ENCODE results near the gene FHAD1.

GRCh38 chr1:15330028-15330427 is 83.0 kb downstream of the FHAD1 start:
- no peak for TF ChIP-seq POLR2AphosphoS5 (IDR thresholded peaks at IDR 0.05)
- TF ChIP-seq CTCF (IDR thresholded peaks at IDR 0.05), result no peak
- TF ChIP-seq EP300 (IDR thresholded peaks at IDR 0.05), result no peak
